H1 (cell line): ENCODE measurements around the gene CAMK1. TPM values are rescaled to one million over a fixed set of nuclear protein-coding genes. Genes with fewer than 3 reads are reported as not detected.
A peak's percentile ranks its signal among the peaks of the same experiment; 100 is the strongest.

Experiments
- CTCF ChIA-PET: fragments of 300-600 bp; sonication (Branson Sonifier 250); formaldehyde crosslinking; loops from one replicate; lab custom pipeline; 2021; ENCODE audit not compliant: partially characterized antibody; lab: Charles Lee
- POLR2A ChIA-PET: fragments of 300-600 bp; sonication (Branson Sonifier 250); formaldehyde crosslinking; loops from one replicate; lab custom pipeline; 2021; ENCODE audit warnings: inconsistent platforms; ENCODE audit not compliant: partially characterized antibody; lab: Charles Lee
- DNase-seq, 2 experiments: peaks; one replicate each; pipeline versions ENCODE4 v3.0.0 to v3.0.0-alpha.2; 2010 to 2022; ENCODE audit warnings: low spot score in 2 of 2, low read depth in 1 of 2, mixed read lengths in 1 of 2
- FAIRE-seq: peaks from 2 replicates; lab custom pipeline; 2011; peaks lifted over from hg19 to GRCh38; lab: Jason Lieb, UNC
- H2AFZ ChIP-seq: 2 replicates; pipeline ENCODE4 v1.8.1; 2012; ENCODE audit warnings: low read length, inconsistent platforms
- H2AK5ac ChIP-seq: 2 replicates; pipeline ENCODE4 v1.6.1; 2013; ENCODE audit warnings: low read depth, low read length
- H2BK120ac ChIP-seq: replicated peaks from 2 replicates; pipeline ENCODE3; 2013; ENCODE audit warnings: low read depth, low read length, inconsistent platforms
- H2BK12ac ChIP-seq: 2 replicates; pipeline ENCODE4 v1.6.1; 2013; ENCODE audit warnings: low read depth, low read length
- H2BK15ac ChIP-seq: 2 replicates; pipeline ENCODE4 v1.6.1; 2013; ENCODE audit warnings: low read length
- H2BK20ac ChIP-seq: 2 replicates; pipeline ENCODE4 v1.6.1; 2013; ENCODE audit warnings: low read length
- H2BK5ac ChIP-seq: 2 replicates; pipeline ENCODE4 v1.6.1; 2013; ENCODE audit warnings: low read depth, low read length
- H3K14ac ChIP-seq: 2 replicates; pipeline ENCODE4 v1.6.1; 2013; ENCODE audit warnings: inconsistent platforms; ENCODE audit not compliant: insufficient read length
- H3K18ac ChIP-seq: 2 replicates; pipeline ENCODE4 v1.6.1; 2013; ENCODE audit warnings: low read length; ENCODE audit errors: extremely low read depth
- H3K23ac ChIP-seq: 2 replicates; pipeline ENCODE4 v1.6.1; 2013; ENCODE audit warnings: inconsistent platforms; ENCODE audit not compliant: insufficient read length
- H3K23me2 ChIP-seq: 2 replicates; pipeline ENCODE4 v1.6.1; 2013; ENCODE audit warnings: low read depth, low read length
- H3K27ac ChIP-seq: 2 replicates; pipeline ENCODE4 v1.6.1; 2011; ENCODE audit warnings: low read depth, low read length, inconsistent platforms
- H3K27me3 ChIP-seq, 4 experiments: replicated peaks in 1 of 4; 1 replicate in 1 of 4; 2 replicates in 3 of 4; pipeline versions ENCODE4 v1.6.1 to v1.8.1; 2011 to 2013; ENCODE audit warnings: low read length in 3 of 4, mild to moderate bottlenecking in 3 of 4, inconsistent platforms in 2 of 4, mixed read lengths in 2 of 4, moderate library complexity in 1 of 4; ENCODE audit not compliant: control insufficient read depth in 3 of 4, insufficient read depth in 3 of 4; ENCODE audit errors: extremely low read depth in 1 of 4
- H3K36me3 ChIP-seq, 4 experiments: 2 replicates each; pipeline versions ENCODE4 v1.6.1 to v1.8.1; 2011 to 2013; ENCODE audit warnings: mild to moderate bottlenecking in 4 of 4, low read length in 3 of 4, moderate library complexity in 2 of 4, control low read depth in 1 of 4, inconsistent platforms in 1 of 4; ENCODE audit not compliant: insufficient read depth in 4 of 4, control insufficient read depth in 2 of 4
- H3K4ac ChIP-seq: replicated peaks from 2 replicates; pipeline ENCODE3; 2013; ENCODE audit warnings: low read length, low read depth, mixed read lengths, inconsistent platforms; ENCODE audit not compliant: insufficient read length
- H3K4me1 ChIP-seq, 4 experiments: replicated peaks in 1 of 4; 1 replicate in 1 of 4; 2 replicates in 3 of 4; pipeline versions ENCODE4 v1.6.1 to v1.8.1; 2011 to 2013; ENCODE audit warnings: low read length in 3 of 4, inconsistent platforms in 2 of 4, mixed read lengths in 1 of 4; ENCODE audit not compliant: insufficient read depth in 4 of 4, control insufficient read depth in 3 of 4
- H3K4me2 ChIP-seq, 2 experiments: 2 replicates each; pipeline versions ENCODE4 v1.6.1 to v1.8.1; 2011 to 2013; ENCODE audit warnings: low read depth in 2 of 2, low read length in 2 of 2, control low read depth in 1 of 2, inconsistent platforms in 1 of 2, mild to moderate bottlenecking in 1 of 2; ENCODE audit not compliant: insufficient read depth in 1 of 2
- H3K4me3 ChIP-seq, 4 experiments: fragments of 200-600, 300-600 bp in 1 of 4; sonication (generic), shearing (Covaris generic), sonication (Bioruptor Twin) in 1 of 4; 2 replicates each; pipeline versions ENCODE4 v1.5.1 to v1.8.1; 2011 to 2016; ENCODE audit warnings: low read length in 4 of 4, low read depth in 3 of 4, control low read depth in 2 of 4, inconsistent platforms in 2 of 4, mild to moderate bottlenecking in 2 of 4, mixed read lengths in 1 of 4, moderate library complexity in 1 of 4; ENCODE audit not compliant: insufficient read depth in 2 of 4; ENCODE audit errors: extremely low read depth in 1 of 4
- H3K56ac ChIP-seq: replicated peaks from 2 replicates; pipeline ENCODE3; 2013; ENCODE audit warnings: low read depth, mild to moderate bottlenecking, mixed read lengths, low read length, inconsistent platforms; ENCODE audit not compliant: insufficient read length
- H3K79me1 ChIP-seq: 2 replicates; pipeline ENCODE4 v1.6.1; 2013; ENCODE audit warnings: low read depth, low read length, control low read depth
- H3K79me2 ChIP-seq, 2 experiments: 2 replicates each; pipeline versions ENCODE4 v1.6.1 to v1.8.1; 2012 to 2013; ENCODE audit warnings: low read length in 2 of 2, mild to moderate bottlenecking in 2 of 2, inconsistent platforms in 1 of 2; ENCODE audit not compliant: insufficient read depth in 2 of 2, control insufficient read depth in 1 of 2
- H3K9ac ChIP-seq, 4 experiments: replicated peaks in 1 of 4; 1 replicate in 1 of 4; 2 replicates in 3 of 4; pipeline versions ENCODE4 v1.6.1 to v1.8.1; 2011 to 2013; ENCODE audit warnings: low read depth in 3 of 4, low read length in 3 of 4, control low read depth in 2 of 4, mild to moderate bottlenecking in 2 of 4, moderate library complexity in 2 of 4, inconsistent platforms in 1 of 4; ENCODE audit errors: extremely low read depth in 1 of 4
- H3K9me3 ChIP-seq, 2 experiments: 2 replicates each; pipeline versions ENCODE4 v1.6.1 to v1.8.1; 2012 to 2013; ENCODE audit warnings: mild to moderate bottlenecking in 2 of 2, moderate library complexity in 2 of 2, control low read depth in 1 of 2, inconsistent platforms in 1 of 2, low read depth in 1 of 2, low read length in 1 of 2, mixed read lengths in 1 of 2; ENCODE audit not compliant: insufficient read depth in 2 of 2
- H4K20me1 ChIP-seq, 2 experiments: replicated peaks in 1 of 2; 2 replicates each; pipeline versions ENCODE3 to v1.8.1; 2011 to 2013; ENCODE audit warnings: inconsistent platforms in 2 of 2, low read length in 2 of 2, mild to moderate bottlenecking in 1 of 2; ENCODE audit not compliant: insufficient read depth in 2 of 2, control insufficient read depth in 1 of 2
- H4K5ac ChIP-seq: 2 replicates; pipeline ENCODE4 v1.6.1; 2013; ENCODE audit warnings: low read length, low read depth, mixed read lengths, inconsistent platforms; ENCODE audit not compliant: insufficient read length
- H4K8ac ChIP-seq: 2 replicates; pipeline ENCODE4 v1.8.0; 2013; ENCODE audit warnings: mild to moderate bottlenecking, moderate library complexity, low read length, inconsistent platforms; ENCODE audit not compliant: insufficient read depth; ENCODE audit errors: extremely low read depth
- H4K91ac ChIP-seq: replicated peaks from 2 replicates; pipeline ENCODE3; 2013; ENCODE audit warnings: low read length, mixed read lengths, inconsistent platforms; ENCODE audit not compliant: insufficient read length
- CHD1 ChIP-seq: IDR thresholded peaks from 2 replicates; pipeline ENCODE4 v1.6.1; 2012; ENCODE audit warnings: low read depth, low read length, improper control_type of control experiment
- RBBP5 ChIP-seq: IDR thresholded peaks from 2 replicates; pipeline ENCODE4 v1.7.1; 2012; ENCODE audit warnings: low read depth, mild to moderate bottlenecking, inconsistent platforms, low read length, moderate library complexity, borderline replicate concordance
- TAF7 ChIP-seq: optimal IDR thresholded peaks from 2 replicates; pipeline ENCODE3; 2011; ENCODE audit warnings: low read depth, mild to moderate bottlenecking, inconsistent platforms, low read length, moderate library complexity, borderline replicate concordance
- WGBS, 2 experiments: shearing (Covaris generic) in 1 of 2; methylation state at CpG; one replicate each; pipeline versions ENCODE4 v1.1.6 to v1.1.7; 2013 to 2015; ENCODE audit warnings: low lambda C conversion rate in 2 of 2, mixed read lengths in 2 of 2, inconsistent platforms in 1 of 2, low coverage in 1 of 2, missing lambda C conversion rate in 1 of 2; ENCODE audit not compliant: insufficient replicate concordance in 2 of 2, insufficient coverage in 1 of 2, insufficient read length in 1 of 2; ENCODE audit errors: extremely low coverage in 1 of 2, missing lambda C conversion rate in 1 of 2; 5-methylcytosine and 5-hydroxymethylcytosine counted together
- polyA plus RNA-seq, 7 experiments: library from polyadenylated mRNA; depleted of rRNA in 3 of 7; stranded (reverse) in 5 of 7; unstranded in 2 of 7; fragments of >200 nt in 5 of 7; fragments of 200-250 nt in 2 of 7; gene quantifications; 1 replicate in 5 of 7; 2 replicates in 1 of 7; 4 replicates in 1 of 7; pipeline versions ENCODE4 v1.2.1 to v1.2.3, GENCODE V29; 2011 to 2013; ENCODE audit warnings: missing spikeins in 2 of 7, mixed read lengths in 2 of 7
- total RNA-seq: library from RNA; stranded (reverse); fragmentation: NEBNext Ultra II Directional; extraction: Animal tissue kit (Norgen Biotek cat#: 25700); gene quantifications from 2 replicates; pipeline ENCODE4 v1.2.1, GENCODE V29; 2021

The CAMK1 gene
- total and polyA plus RNA-seq, 2 of the 8 experiments (the other 6 are each of a cell fraction or from before 2014, with no cell fraction given), result 4.9 to 5.1 TPM

DNA sequence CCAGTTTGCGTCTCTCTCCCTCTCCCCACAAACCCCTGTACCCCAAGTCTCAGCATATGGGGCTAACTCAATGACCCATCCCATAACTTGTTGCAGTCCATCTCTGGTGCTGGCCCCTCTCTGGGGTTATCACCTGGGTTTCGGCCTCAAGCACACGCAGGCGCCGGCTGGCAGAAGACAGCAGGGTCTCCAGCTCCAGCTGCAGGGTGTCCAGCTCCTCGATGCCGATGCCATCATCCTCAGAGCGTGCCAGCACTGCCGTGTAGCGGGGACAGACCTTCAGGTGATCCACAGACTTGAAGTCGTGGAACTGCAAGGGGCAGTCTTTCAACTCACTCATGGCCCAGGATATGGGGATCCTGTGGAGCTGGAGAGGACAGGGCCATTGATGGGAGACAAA is 21.4 kb upstream of the CAMK1 start:
- no peak overlapping the region for H2BK5ac ChIP-seq
- H3K79me1 ChIP-seq, result peaks cover 9% of the 10 kb centered on the region
- H3K79me2 ChIP-seq, result peaks cover 0 to 32% of the 10 kb centered on the region in 2 experiments; a peak in 2 of 4 replicates
- no peak for DNase-seq
- peaks cover 0 to 8% (median 0%) of the 10 kb centered on the region in 4 experiments; a peak in 2 of 7 replicates for H3K4me1 ChIP-seq
- H2AK5ac ChIP-seq, result no peak overlapping the region
- no peak overlapping the region for H2AFZ ChIP-seq
- no peak overlapping the region for H2BK20ac ChIP-seq
- H2BK120ac ChIP-seq, result no peak overlapping the region
- peak overlapping the region in 1 of 2 experiments; percentile 83; a peak in 1 of 4 replicates for H3K4me2 ChIP-seq
- H3K4ac ChIP-seq, result no peak overlapping the region
- H3K56ac ChIP-seq, result no peak overlapping the region
- H3K9me3 ChIP-seq, result no peaks in the 10 kb centered on the region
- CTCF ChIA-PET, result interaction anchor here (0.9 to 1.6 kb wide), 3 partner anchors 9 to 19 kb away, joined by 3 to 5 read pairs (median 4); no protein-coding TSS in a partner anchor
- no peak overlapping the region; the same call in 1 of the 2 replicates for H4K8ac ChIP-seq
- no peak overlapping the region for H4K91ac ChIP-seq
- no peak overlapping the region for H3K14ac ChIP-seq
- peak overlapping the region in 2 of 4 experiments; percentile 89 to 93; a peak in 2 of 8 replicates for H3K4me3 ChIP-seq
- 96% methylated on average over 11 of the region's 11 CpGs; no CpG with 5 or more reads in 1 of the 2 experiments for WGBS, 2 experiments
- FAIRE-seq, result no peak
- H3K27ac ChIP-seq, result no peak overlapping the region
- POLR2A ChIA-PET, result interaction anchor here (0.7 to 1.8 kb wide), 8 partner anchors 14 to 130 kb away, joined by 3 to 13 read pairs (median 3); partner anchors contain the start of genes BRPF1 and CAMK1
- peaks cover 0 to 1% of the 10 kb centered on the region in 2 experiments for H4K20me1 ChIP-seq
- no peaks in the 10 kb centered on the region for H3K27me3 ChIP-seq
- no peak overlapping the region for H3K18ac ChIP-seq
- H3K23ac ChIP-seq, result no peak overlapping the region
- H3K9ac ChIP-seq, result peak overlapping the region in 1 of 4 experiments; percentile 54; a peak in 2 of 7 replicates
- H3K36me3 ChIP-seq, result peaks cover 2 to 30% (median 15%) of the 10 kb centered on the region in 4 experiments; a peak in 6 of 8 replicates
- TF ChIP-seq RBBP5, result no peak
- TF ChIP-seq CHD1, result no peak
- TF ChIP-seq TAF7, result no peak
- peaks cover 8% of the 10 kb centered on the region for H3K23me2 ChIP-seq
- no peak overlapping the region for H4K5ac ChIP-seq
- H2BK12ac ChIP-seq, result no peak overlapping the region
- H2BK15ac ChIP-seq, result peak overlapping the region; percentile 25; the same call in 1 of the 2 replicates
